Limb (tissue), 2 donors: ENCODE measurements around the gene VGLL1.
A peak's percentile ranks its signal among the peaks of the same experiment; 100 is the strongest.

Source experiments
- DNase-seq, 2 donors: peaks; one replicate each; pipeline ENCODE4 v3.0.0-alpha.2; 2016; ENCODE audit errors: extremely low spot score in 2 of 2

Gene VGLL1, protein sequence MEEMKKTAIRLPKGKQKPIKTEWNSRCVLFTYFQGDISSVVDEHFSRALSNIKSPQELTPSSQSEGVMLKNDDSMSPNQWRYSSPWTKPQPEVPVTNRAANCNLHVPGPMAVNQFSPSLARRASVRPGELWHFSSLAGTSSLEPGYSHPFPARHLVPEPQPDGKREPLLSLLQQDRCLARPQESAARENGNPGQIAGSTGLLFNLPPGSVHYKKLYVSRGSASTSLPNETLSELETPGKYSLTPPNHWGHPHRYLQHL

DNA sequence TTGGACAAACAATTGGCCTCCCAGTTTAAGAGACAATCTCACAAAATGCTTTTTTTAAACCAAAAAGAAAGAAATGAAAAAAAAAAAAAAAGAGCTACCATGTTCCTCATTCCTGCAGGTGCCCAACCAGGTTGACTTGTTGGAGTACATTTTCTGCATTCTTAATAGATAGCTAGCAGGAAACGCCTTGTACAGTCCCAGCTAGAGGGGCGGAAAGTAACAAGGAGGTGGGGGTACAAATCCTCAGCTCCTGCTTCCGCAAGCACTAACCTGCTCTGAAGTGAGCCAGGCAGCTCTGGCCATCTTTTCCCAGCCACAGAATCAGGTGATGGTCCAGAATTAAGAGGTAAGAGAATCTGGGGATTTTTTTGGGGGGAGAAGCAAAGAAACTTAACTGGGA lies at the start of gene VGLL1:
VGLL1 (plus strand) TSS at position 265 of the 400 bp plus-strand sequence. CDS start 3,806 bp downstream, outside the sequence.
- no peak for DNase-seq

DNA sequence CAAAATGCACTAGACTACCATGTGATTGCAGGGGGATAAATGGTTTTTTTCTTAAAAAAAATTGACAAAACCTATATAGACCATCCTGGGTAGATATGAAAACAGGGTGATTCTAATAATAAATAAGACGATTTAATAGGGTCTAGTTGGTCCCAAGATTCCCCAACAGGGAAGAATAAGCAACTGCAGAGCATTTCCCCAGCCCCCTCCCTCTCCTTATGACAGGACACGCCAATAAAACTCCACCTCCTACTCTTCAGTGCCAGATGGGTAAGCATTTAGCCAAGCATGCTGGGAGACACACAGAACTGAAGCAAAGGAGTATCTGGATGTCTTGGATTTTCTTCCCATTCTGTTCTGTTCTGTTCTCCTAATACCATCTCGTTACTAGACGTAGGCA lies 44.4 kb upstream of the VGLL1 start, which contains the start of gene BRS3:
BRS3 (plus strand) TSS at position 301 of the 400 bp plus-strand sequence. CDS start 168 bp downstream, outside the sequence.
- DNase-seq = no peak

DNA sequence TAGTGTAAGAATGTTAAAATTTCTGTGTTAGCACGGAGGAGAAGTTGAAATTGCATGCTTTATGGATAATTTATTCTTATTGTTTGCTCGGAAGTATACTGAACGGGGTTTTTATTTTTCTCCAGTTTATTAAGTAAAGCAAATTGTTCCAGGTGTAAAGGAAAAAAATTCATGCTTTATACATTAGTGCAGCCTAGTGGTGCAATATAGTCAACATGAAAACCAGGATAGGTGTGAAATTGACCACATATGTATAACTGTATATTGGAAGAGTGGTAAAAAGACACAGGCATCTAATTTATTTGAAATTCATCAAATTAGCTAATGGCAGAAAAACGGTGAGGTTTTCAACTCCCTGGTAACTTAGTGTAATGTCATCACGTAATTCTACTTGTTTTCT lies 43.3 kb upstream of the VGLL1 start:
- no peak for DNase-seq

DNA sequence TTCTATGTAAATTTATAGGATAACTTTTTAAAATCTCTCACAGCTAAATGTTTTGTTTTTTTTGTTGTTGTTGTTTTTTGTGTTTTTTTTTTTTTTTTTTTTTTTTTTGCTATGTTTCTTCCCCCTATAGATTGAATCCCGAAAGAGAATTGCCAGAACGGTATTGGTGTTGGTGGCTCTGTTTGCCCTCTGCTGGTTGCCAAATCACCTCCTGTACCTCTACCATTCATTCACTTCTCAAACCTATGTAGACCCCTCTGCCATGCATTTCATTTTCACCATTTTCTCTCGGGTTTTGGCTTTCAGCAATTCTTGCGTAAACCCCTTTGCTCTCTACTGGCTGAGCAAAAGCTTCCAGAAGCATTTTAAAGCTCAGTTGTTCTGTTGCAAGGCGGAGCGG lies 40.2 kb upstream of the VGLL1 start:
- no peak for DNase-seq

DNA sequence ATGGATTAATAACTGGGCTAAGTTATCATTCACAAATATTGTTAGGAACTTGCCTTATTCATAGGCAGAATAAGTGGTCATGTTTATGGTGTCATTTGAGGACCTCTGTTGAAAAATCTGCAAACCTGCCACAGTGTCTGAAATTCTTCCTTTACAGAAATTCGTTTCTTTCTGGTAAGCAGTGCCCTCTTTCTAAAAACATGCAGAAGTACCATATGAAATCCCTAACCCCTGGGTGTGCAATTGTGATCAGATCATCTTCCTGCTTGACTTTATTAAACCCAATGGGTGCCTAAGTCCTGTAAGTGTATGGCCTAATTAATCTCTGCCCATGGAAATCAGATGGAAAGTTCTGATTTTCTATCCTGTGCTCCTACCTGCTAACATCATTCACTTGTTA lies 39.0 kb upstream of the VGLL1 start:
- DNase-seq = no peak

DNA sequence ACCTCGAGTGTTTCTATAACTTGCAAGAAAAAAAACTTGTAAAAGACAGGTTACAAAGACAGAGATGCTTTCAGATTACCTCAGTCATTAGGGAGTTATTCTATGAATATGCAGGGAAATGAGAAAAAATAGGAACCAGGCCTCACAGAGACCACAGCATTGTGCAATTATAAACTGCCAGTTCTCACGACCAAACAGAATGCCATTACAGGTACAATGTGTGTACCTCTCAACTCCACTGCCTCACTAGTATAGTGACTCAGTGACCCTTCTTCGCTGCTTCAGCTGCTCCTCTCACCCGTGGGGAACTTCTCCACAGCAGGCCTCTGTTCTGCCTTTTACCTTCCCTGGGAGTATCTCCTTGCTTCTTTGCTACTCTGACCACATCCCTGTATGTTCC lies 37.0 kb upstream of the VGLL1 start:
- no peak for DNase-seq

DNA sequence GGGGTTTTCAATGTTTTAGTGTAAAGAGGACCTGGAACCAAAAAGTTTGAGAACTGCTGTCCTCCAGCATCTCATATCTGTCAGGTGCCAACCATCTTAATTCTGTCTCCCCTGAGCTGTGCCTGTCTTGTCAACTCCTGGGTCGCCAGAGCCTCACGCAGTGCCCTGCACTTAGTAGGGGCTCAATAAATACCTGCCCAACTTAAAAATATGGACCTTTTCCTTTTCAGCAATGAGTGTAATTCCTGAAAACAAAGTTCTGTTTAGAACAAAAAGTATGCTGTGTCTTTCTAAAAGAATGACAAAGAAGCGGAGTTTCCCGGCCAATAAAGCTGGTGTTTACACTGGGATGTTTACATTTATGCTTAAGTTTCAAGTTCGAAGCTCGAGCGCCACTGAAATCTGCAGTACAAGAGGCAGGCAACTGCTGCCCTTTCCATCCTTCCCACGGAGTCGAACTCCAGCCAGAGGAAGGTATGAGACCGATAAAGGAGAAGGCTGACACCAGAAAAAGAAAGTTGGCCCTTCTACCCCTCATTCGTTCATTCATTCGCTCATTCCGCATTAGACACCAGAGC lies 35.7 kb upstream of the VGLL1 start:
- no peak for DNase-seq

DNA sequence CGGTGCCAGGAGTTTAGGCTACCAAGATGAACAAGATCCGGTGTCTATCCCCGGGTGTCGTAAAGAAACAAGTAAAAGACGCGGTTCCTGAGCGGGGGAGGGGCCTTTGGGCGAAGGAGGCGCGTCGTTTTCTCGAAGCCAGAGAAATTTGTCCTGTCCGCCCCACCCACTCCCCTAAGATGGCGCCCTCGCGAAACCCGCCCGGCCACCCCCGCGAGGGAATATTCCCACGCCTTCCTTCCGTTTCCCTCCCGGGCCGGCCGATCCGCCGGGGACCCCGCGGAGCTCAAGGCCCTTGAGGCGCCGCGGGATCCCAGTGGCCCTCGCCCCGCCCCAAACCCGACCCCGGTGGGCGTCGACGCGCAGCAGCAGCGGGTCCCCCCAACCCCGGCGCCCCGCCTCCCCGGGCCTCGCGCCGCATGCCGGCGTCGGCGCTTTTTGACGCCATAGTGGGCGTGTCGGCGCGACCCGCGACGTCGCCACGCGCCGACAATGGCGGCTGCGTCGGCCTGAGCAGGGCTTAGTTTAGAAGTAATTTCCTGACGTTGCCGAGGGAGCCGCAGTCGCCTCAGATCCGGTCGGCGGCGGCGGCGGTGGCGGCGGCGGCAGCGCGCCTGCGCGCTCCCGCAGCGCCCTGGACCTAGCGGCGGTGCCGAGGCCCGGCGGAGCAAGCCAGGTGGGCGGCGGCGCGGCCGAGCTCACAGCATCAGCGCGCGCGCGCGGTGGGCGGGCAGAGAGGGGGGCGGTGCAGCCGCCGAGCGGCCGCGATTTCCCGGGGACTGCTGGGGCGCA lies 35.1 kb upstream of the VGLL1 start:
- DNase-seq = peak; percentile 86 to 89

DNA sequence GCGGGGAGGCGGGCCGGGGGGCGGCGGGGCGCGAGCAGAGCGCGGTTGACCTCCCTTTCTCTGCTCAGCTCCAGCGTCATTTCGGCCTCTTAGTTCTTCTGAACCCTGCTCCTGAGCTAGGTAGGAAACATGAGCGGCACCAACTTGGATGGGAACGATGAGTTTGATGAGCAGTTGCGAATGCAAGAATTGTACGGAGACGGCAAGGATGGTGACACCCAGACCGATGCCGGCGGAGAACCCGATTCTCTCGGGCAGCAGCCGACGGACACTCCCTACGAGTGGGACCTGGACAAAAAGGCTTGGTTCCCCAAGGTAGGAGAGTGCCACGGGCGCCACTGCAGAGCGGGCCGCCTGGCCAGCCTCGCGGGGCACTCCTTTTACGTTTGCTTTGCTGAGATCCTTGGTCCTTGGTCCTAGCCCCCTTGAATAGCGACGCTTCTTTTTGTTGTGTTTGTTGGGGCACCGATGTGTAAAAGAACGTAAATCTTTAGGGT lies 34.4 kb upstream of the VGLL1 start, which contains the start of gene HTATSF1:
HTATSF1 (plus strand) TSS at position 37 of the 497 bp plus-strand sequence; CDS start at position 130, 93 bp downstream.
- DNase-seq = no peak

DNA sequence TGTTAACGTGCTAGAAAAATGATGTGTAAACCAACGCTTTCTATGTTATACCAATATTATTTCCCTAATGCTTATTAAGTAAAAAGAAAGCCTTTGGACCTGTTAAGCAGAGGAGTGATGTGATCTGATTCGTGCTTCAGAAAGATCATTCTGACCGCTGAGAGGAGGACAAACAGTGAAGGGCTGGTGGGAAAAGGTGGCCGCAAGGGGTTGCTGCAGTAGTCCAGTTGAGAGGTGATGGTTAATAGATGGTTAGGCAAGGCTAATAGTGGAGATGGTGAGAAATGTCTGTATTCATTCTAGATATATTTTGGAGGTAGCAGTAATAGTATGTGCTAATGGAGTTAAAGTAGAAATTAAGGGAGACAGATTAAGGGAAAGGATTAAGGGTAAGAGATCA lies 12.9 kb upstream of the VGLL1 start:
- no peak for DNase-seq

DNA sequence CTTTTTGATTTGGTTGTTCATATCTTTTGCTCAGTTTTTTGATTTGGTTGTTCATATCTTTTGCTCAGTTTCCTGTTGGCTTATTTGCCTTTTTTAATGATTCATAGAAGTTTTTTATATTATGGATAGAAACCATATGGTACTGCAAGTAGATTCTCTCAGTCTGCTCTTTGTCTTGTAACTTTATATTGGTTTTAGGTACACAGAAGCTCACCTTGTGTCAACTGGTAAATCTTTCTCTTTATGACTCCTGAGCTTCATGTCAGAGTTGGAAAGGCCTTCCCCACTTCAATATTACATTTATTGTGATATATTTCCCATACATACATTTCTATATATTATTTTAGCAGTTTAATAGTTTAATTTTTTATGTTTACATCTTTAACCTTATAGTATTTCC lies 8.2 kb upstream of the VGLL1 start:
- no peak for DNase-seq

DNA sequence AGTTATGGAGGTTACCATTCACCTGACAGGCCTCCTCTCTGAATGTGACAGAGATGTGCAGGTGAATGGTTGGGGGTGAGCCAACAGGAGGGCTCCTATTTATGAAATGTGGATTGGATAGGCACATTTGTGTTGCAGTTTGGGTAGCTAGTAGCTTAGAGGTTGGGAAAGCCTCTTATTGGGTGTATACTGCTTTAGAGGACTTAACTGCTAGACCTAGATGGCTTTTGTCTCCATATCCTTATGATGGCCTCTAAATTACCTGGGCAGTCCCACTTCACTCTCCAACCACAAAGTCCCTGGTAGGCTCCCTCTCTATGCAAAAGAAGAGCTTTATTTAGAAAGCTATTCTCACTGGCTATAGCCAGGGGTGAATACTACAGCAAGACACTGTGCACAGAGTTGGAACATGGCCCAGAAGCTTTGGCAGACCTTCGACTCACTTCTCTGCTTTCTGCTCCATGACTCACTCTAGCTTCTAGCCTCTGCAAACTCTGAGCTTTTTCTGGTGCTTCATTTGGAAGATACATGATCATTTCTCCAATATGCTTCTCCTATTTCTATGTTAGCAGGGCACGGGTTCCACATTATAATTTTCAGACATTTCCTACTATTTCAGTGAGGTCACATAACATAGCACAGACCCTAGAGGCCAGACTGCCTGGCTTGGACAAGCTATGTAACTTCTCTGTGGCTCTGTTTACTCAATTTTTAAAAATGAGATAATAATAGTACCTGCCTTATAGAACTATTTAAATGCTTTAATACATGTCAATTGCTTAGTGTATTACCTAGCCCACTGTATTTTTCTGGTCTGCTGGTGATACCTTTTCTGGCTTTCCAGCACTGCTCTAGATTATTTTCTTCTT lies 6.0 kb upstream of the VGLL1 start:
- DNase-seq = peak; percentile 43 to 72

DNA sequence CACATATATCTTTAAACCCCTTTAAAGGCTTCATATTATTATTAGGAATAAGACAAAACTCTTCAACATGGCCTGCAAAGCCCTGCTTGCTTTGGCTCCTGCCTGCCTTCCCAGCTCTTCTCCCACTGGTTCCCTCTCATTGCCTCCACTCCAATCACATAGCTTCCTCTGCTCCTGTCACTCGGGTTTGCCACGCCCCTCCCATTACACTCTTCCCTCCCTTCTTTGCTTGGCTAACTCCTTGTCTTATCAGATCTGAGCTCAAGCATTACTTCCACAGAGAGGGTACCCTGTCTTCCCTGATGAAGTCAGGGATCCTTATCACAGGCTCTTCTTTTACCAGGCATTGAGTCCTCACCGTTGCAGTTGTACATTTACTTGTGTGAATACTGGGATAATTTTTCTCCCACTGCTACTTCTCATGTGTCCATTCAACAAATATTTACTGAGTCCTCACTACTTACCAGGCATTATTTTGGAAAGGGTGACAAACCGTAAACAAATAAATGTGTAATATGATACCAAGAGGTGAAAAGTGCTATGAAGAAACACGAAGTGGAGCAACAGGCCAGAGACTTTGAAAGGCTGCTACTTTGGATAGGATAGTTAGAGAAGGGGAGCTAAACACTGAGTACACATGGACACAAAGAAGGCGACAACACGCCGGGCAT lies 3.2 kb upstream of the VGLL1 start:
- no peak for DNase-seq

DNA sequence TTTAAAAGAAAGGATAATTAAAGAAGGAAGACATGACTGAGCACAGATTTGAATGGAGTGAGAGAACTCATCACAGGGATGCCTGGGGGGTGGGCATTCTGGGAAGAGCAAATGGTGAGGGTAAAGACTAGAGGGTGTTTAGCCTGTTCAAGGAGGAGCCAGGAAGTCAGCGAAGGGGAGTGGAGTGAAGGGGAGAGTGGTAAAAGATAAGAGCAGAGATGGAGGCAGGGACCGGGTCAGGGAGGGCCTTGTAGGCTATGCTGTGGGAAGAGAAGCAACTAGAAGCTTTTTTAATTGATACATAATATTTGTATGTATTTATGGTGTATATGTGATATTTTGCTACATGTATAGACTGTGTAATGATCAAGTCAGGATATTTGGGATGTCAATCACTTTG lies 2.2 kb upstream of the VGLL1 start:
- DNase-seq = no peak

DNA sequence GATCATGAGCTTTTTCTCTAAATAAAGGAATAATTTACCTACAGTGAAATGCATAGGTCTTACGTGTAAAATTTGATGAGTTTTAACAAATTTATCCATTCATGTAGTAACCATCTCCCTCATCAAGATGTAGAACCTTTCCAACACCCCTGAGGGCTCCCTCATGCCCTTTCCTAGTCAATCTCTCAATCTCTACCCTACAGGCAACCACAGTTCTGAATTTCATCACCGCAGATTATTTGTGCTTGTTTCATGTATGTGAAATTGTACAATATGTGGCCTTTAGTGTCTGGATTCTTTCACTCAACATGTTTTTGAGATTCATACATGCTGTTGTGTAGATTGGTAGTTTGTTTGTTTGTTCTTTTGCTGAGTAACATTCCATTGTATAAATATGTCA lies 2.1 kb downstream of the VGLL1 start:
- no peak for DNase-seq

DNA sequence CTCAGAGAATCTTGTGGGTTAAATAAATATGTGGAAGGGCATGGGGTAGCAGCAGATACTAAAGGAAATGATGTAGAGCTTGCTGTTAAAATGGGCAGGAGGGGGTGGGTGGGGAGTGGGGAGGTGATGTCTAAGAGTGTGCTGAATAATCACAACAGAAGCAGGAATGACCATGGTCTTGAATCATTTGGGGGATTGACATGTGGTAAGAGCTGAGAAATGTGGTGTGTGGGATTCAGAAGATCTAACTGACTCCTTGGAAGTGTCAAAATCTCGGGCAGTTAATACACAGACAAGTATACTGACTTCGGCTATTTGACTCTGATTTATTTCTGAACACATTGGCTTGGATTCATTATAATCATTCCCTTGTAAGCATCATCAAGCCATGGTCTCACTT lies 6.8 kb downstream of the VGLL1 start:
- no peak for DNase-seq

DNA sequence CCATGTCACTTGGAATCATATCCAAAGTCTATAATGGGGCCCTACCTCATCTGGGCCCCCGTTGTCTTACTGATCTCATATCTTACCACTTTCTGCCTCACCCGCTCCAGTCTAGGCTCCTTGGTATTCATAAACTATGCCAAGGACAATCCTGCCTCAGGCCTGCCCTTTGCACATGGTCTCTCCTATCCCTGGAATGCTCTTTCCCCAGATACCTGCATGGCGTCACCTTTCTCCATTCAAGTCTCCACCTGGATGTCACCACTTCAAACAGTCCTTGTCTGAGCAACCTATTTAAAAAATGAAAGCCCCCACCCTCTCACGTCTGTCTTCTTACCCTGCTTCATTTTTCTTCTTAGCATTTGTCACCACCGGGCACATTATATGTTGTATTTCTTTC lies 8.2 kb downstream of the VGLL1 start:
- DNase-seq = no peak

DNA sequence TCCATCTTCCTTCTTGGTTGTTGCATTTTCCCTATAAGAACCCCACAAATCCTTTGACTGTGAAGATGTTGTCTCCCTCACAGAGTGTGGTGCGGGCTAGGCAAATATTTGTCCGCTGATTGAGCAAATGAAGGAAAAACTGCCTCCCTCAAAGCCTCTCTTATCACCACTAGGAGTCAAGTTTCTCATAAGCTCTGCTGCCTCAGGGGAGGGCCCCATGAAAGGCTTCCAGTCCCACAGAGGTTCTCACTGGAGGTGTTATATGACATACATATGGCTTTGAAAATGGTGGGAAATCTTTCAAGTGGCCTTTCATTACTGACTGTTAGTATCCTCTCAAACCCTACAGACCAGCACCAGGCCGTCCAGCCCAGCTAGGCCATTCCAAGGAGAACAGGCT lies 9.3 kb downstream of the VGLL1 start:
- DNase-seq = peak in 1 of 2 donors; percentile 24

DNA sequence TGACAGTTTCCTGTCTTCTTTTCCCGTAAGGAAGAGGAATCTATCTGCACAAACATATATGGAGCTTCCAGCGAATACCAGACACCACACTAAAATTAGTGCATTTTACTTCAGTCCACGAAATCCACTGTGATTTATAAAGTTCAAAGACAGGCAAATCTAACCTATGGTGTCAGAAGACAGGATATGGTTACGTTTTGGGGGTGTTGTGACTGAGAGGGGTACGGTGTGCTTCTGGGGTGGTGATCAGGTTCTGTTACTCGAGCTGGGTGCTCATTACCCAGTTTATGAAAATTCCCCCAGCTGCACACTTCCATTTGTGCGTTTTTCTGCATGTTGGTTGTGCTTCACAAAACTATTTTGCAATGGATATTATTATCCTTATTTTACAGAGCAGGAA lies 10.3 kb downstream of the VGLL1 start:
- DNase-seq = no peak

DNA sequence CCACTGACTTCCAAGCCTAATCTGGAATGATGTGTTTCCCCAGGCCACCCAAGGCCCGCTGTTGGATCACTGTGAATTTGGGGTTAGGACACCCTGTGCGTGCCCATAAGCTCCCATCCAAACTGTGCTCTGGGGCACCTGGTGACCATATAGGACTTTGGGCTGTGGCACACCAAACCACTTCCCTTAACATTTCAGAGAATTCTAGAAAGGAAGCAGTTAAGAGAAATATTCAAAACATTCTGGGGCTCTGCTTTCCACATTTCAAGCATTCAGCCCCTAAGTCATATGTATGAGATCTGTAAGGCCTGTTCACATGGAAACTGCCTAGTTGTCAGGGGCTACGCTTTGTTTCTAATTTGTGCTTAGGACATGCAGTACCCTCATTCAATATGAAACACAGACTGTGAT lies 14.4 kb downstream of the VGLL1 start:
- no peak for DNase-seq

DNA sequence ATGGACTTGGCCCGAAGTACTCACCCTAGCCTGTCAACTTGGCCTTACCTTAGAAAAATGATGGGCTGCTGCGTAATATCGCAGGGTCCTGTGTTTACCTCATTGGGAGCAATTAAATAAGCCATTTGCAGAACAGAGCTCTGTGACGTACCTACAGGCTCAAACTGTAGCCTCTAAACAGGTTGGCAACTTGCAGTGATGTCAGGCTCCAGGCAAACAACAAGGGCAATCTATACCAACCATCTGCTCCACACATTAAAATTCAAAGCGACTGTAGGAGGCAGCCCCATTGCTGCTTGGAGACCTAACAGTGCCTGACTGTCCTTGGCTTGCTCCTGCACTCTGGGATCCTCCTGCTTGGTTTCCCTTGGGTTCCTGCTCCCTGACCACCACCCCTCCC lies 17.2 kb downstream of the VGLL1 start:
- no peak for DNase-seq
